CD4-positive, alpha-beta T cell treated with Interleukin-4 for 4 hours (primary cell): Measurements from ENCODE around the gene CDK13.
A peak's percentile ranks its signal among the peaks of the same experiment; 100 is the strongest.
"Not testable (repeated sequence)": the region's sequence is repeated elsewhere in the genome, so short reads cannot be mapped to it uniquely, and the experiment has no call there.

ENCODE experiments used
- DNase-seq: peaks from one replicate; pipeline ENCODE4 v3.0.0-alpha.2; 2020

The CDK13 gene

GRCh38 chr7:39949971-39950472 lies at the start of gene CDK13:
CDK13 (plus strand) TSS chr7:39950256; CDS start chr7:39950642, 386 bp downstream.
- DNase-seq, result peak; percentile 93

DNA sequence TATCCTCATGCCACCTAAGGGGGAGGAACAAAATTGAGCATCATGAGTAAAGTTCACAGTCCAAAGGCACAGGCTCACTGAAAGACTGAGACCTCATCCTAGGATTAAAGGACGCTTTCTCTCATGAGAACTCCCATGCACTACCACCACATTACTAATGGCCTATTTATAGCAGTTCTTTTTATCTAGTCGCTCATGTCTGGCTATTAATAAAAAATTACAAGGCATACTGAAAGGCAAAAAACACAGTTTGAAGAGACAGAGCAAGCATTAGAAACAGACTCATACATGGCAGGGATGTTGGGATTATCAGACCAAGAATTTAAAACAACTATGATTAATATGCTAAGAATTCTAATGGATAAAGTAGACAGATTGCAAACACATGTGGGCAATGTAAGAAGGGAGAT lies 46.0 kb upstream of the CDK13 start:
- DNase-seq, result no peak

DNA sequence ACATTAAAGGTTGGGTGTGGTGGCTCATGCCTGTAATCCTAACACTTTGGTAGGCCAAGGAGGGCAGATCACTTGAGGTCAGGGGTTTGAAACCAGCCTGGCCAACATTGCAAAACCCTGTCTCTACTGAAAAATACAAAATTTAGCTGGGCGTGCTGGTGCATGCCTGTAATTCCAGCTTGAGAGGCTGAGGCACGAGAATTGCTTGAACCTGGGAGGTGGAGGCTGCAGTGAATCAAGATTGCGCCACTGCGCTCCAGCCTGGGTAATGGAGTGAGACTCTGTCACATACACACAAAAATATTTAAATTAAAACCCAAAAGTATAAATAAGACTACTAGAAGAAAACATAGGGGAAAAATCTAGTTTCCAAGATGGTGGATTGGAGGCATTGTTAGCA lies 41.9 kb upstream of the CDK13 start:
- no peak for DNase-seq

DNA sequence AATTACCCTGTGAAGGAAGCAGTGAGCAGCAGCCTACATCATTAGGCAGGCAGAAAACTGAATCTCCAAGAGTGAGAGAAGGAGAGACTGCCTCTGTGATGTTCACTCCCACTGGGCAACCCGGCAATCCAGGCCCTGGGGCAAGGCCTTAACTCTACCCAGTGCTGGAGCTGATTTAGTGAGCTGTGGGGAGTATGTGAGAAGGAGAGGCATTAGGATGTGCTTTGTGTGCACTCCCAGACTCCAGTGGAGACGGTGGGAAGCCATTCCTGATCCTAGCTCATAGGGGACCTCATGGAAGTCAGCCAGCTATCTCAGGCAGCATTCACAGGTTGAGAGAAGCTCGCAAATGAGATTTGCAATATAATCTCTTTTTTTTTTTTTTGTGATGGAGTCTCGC lies 41.1 kb upstream of the CDK13 start:
- no peak for DNase-seq

- no peak for DNase-seq
These were observed 40.5 kb upstream of the CDK13 start for GRCh38 chr7:39909526-39909925.

GRCh38 chr7:39910108-39910869 lies 39.8 kb upstream of the CDK13 start:
- DNase-seq, result no peak

DNA sequence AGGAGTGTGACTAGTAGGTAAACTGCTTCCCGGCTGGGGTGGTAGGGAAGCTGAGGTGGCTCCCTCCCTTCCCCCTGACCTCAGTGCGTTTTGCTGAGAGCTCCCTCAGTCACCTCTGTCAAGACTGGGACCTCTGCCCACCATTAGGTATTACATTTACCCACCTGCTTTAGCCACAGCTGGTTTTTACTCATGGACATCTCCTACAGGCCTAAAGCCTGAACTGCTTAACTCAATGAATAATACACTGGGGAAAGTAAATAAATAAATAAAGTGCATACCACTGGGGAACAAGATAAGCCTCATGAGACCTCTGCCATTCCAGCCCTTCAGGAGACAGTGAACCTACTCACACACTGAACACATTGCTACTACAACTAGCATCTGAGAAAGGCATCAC lies 38.9 kb upstream of the CDK13 start:
- no peak for DNase-seq

- DNase-seq, result not testable (repeated sequence)
These were observed 34.2 kb upstream of the CDK13 start for GRCh38 chr7:39915847-39916246.

GRCh38 chr7:39919646-39920045 lies 30.4 kb upstream of the CDK13 start:
- DNase-seq, result no peak

GRCh38 chr7:39921506-39922175 lies 28.4 kb upstream of the CDK13 start:
- no peak for DNase-seq

GRCh38 chr7:39922580-39922979 lies 27.5 kb upstream of the CDK13 start:
- DNase-seq, result no peak

- DNase-seq, result no peak
These were observed 27.0 kb upstream of the CDK13 start for GRCh38 chr7:39923091-39923490.

- no peak for DNase-seq
These were observed 25.9 kb upstream of the CDK13 start for GRCh38 chr7:39924122-39924521.

DNA sequence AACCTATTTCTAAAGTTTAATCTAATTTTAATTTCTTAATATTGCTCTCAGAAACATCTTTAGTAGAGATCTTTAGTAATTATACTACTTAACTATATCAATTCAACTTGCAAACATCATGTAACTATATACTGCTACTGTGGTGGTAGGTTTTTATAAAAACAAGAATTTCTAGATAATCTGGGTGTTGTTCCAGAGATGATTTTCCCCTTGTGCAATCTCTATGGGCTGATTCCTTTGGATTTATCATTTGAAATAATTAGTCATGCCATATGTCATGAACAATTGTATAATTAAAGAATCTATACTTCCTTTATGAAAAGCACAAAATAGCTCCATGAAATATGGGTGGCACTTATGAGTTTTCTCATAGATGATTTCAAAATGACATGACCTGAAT lies 23.9 kb upstream of the CDK13 start:
- no peak for DNase-seq

DNA sequence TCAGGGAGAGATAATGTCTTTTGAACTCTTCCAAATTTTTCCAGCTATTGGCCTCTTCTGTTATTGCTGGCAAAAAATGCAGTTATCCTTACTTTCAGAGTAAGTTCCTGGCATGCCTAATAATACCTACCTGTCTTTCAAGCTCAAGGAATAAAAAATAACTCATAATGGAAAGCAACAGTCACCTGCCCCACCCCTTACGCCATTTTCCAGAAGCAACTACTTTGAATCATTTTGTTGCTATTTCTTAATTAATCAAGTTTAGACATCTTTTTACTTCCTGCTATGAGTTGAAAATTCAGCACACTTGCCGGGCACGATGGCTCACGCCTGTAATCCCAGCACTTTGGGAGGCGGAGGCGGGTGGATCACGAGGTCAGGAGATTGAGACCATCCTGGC lies 23.0 kb upstream of the CDK13 start:
- DNase-seq, result no peak

- DNase-seq, result no peak
These were observed 15.9 kb upstream of the CDK13 start for GRCh38 chr7:39934132-39934531.

DNA sequence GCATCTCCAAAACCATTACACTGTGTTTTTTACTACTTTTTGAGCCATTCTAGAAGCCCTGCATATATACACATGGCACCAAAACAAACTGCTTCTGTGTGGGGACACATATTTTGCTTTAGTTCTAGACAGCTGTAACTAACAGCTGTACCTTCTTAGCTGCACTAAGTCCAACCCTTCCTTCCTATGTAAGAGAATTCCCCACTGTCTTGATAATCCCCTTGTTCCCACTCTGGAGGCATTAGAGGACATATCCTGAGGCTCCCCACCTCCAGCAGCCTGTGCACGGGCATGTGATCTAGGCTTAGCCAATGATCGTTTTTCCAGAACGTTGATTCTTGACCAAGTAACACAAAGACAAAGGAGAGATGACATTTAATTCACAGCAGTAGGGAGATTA lies 13.3 kb upstream of the CDK13 start:
- DNase-seq, result no peak

- no peak for DNase-seq
These were observed 12.5 kb upstream of the CDK13 start for GRCh38 chr7:39937366-39938153.

- no peak for DNase-seq
These were observed 7.2 kb upstream of the CDK13 start for GRCh38 chr7:39942883-39943282.

GRCh38 chr7:39946693-39947092 lies 3.4 kb upstream of the CDK13 start:
- no peak for DNase-seq

- DNase-seq, result no peak
These were observed 1.6 kb upstream of the CDK13 start for GRCh38 chr7:39948375-39948955.

- peak; percentile 99 for DNase-seq
These were observed 814 bp upstream of the CDK13 start for GRCh38 chr7:39948956-39949928.
